Erythroblast (primary cell): ENCODE measurements around the gene OR2AJ1.

ENCODE experiments used
- DNase-seq, 2 experiments: peaks; one replicate each; lab custom pipeline; 2025; lab: John Stamatoyannopoulos, UW
- GATA1 ChIP-seq: IDR thresholded peaks from 2 replicates; pipeline ENCODE4 v1.6.1; 2011; ENCODE audit warnings: low read depth, mild to moderate bottlenecking, control low read depth, low read length, moderate library complexity
- POLR2A ChIP-seq: IDR thresholded peaks from 2 replicates; pipeline ENCODE4 v1.6.1; 2011; ENCODE audit warnings: mild to moderate bottlenecking, low read length

Gene OR2AJ1

GRCh38 chr1:247924868-247925267 is at the start of gene OR2AJ1:
Gene OR2AJ1, plus strand, starts transcription at chr1:247924889. Its CDS starts 8,880 bp downstream, at chr1:247933769.
- no peak for TF ChIP-seq POLR2A
- TF ChIP-seq GATA1 = no peak
- DNase-seq = no peak

GRCh38 chr1:247883346-247883745 is 41.3 kb upstream of the OR2AJ1 start:
- TF ChIP-seq POLR2A (no peak), GATA1 (no peak)
- DNase-seq = no peak

GRCh38 chr1:247884797-247885413 is 39.8 kb upstream of the OR2AJ1 start:
- peak; percentile 11 to 40 for DNase-seq
- TF ChIP-seq POLR2A (no peak), GATA1 (no peak)

GRCh38 chr1:247895163-247895637 is 29.5 kb upstream of the OR2AJ1 start, which contains the start of gene OR2W3:
Gene OR2W3, plus strand, starts transcription at chr1:247895587. Its CDS starts 0 bp downstream, at chr1:247895587.
- TF ChIP-seq GATA1 (no peak), POLR2A (no peak)
- no peak for DNase-seq

GRCh38 chr1:247895976-247896375 is 28.7 kb upstream of the OR2AJ1 start:
- no peak for DNase-seq
- TF ChIP-seq GATA1 = no peak
- TF ChIP-seq POLR2A = no peak

GRCh38 chr1:247904122-247904521 is 20.6 kb upstream of the OR2AJ1 start:
- TF ChIP-seq POLR2A (no peak), GATA1 (no peak)

GRCh38 chr1:247905181-247905580 is 19.5 kb upstream of the OR2AJ1 start:
- TF ChIP-seq POLR2A (no peak), GATA1 (no peak)
- peak; percentile 20 to 26 for DNase-seq

More at GRCh38 chr1:247904122-247904521, 20.6 kb upstream of the OR2AJ1 start:
- peak in 1 of 2 experiments; percentile 31 for DNase-seq

- TF ChIP-seq POLR2A (no peak), GATA1 (no peak)
- peak; percentile 50 to 57 for DNase-seq
Observed at GRCh38 chr1:247905910-247906503, 18.7 kb upstream of the OR2AJ1 start.

- peak; percentile 88 to 92 for DNase-seq
- TF ChIP-seq GATA1 (no peak), POLR2A (no peak)
Observed at GRCh38 chr1:247906504-247907047, 18.1 kb upstream of the OR2AJ1 start.

GRCh38 chr1:247908766-247909165 is 15.9 kb upstream of the OR2AJ1 start:
- DNase-seq = no peak
- TF ChIP-seq GATA1 (no peak), POLR2A (no peak)

- TF ChIP-seq GATA1 = no peak
- TF ChIP-seq POLR2A = no peak
Observed at GRCh38 chr1:247913786-247914185, 10.9 kb upstream of the OR2AJ1 start.

GRCh38 chr1:247914941-247915662 is 9.6 kb upstream of the OR2AJ1 start:
- TF ChIP-seq GATA1 = no peak
- no peak for TF ChIP-seq POLR2A
- DNase-seq = no peak

More at GRCh38 chr1:247913786-247914185, 10.9 kb upstream of the OR2AJ1 start:
- DNase-seq = no peak

- TF ChIP-seq GATA1 = no peak
- TF ChIP-seq POLR2A = no peak
- no peak for DNase-seq
Observed at GRCh38 chr1:247919952-247920351, 4.7 kb upstream of the OR2AJ1 start, which contains the start of gene OR2T8. Gene OR2T8, plus strand, starts transcription at chr1:247920252. Its CDS starts 766 bp downstream, at chr1:247921018.
